WTC11 (cell line): ENCODE results near the gene CSPG5. TPM values are rescaled to one million over a fixed set of nuclear protein-coding genes. Genes with fewer than 3 reads are reported as not detected.

Source experiments
- ATAC-seq: fragments of 200-7000 bp; cut with Tn5 transposase; 2 replicates; pipeline ENCODE4 v1.10.0; 2021; ENCODE audit warnings: mild to moderate bottlenecking, moderate library complexity
- CTCF ChIA-PET: fragments of 300-600 bp; sonication (Branson Sonifier 250); formaldehyde crosslinking; loops from one replicate; lab custom pipeline; 2021; ENCODE audit warnings: antibody characterized with exemption; lab: Charles Lee
- POLR2A ChIA-PET: fragments of 350-600 bp; sonication (Branson Sonifier 250); formaldehyde crosslinking; loops from one replicate; lab custom pipeline; 2021; ENCODE audit warnings: antibody characterized with exemption; lab: Charles Lee
- DNase-seq: peaks from one replicate; pipeline ENCODE4 v3.0.0; 2021; ENCODE audit warnings: low spot score
- H3K27ac Mint-ChIP-seq: 2 replicates; pipeline ENCODE4 v1.8.0; 2021; ENCODE audit warnings: mixed read lengths
- H3K27me3 Mint-ChIP-seq: 2 replicates; pipeline ENCODE4 v1.8.0; 2021; ENCODE audit warnings: low read depth, mild to moderate bottlenecking, moderate library complexity, mixed read lengths
- H3K36me3 Mint-ChIP-seq: 2 replicates; pipeline ENCODE4 v1.8.0; 2021; ENCODE audit warnings: mixed read lengths
- H3K4me1 Mint-ChIP-seq: 2 replicates; pipeline ENCODE4 v1.8.0; 2022; ENCODE audit warnings: mixed read lengths
- H3K4me3 Mint-ChIP-seq: 2 replicates; pipeline ENCODE4 v1.8.0; 2021; ENCODE audit warnings: mild to moderate bottlenecking, moderate library complexity, mixed read lengths
- H3K9me3 Mint-ChIP-seq: 2 replicates; pipeline ENCODE4 v1.8.0; 2021; ENCODE audit warnings: mixed read lengths
- ATF1 ChIP-seq: sonication (generic); formaldehyde crosslinking; IDR thresholded peaks from 2 replicates; pipeline ENCODE4 v1.8.1; 2023; ENCODE audit warnings: mild to moderate bottlenecking, moderate library complexity, missing genetic modification reagents
- EMX1 ChIP-seq: fragments of 250-450 bp; sonication (Bioruptor Pico); IDR thresholded peaks from 2 replicates; pipeline ENCODE4 v1.8.0; 2021; ENCODE audit warnings: mild to moderate bottlenecking
- ERG ChIP-seq: fragments of 250-450 bp; sonication (Bioruptor Pico); IDR thresholded peaks from 2 replicates; pipeline ENCODE4 v1.8.0; 2021; ENCODE audit warnings: mild to moderate bottlenecking
- PRDM15 ChIP-seq: sonication (generic); formaldehyde crosslinking; IDR thresholded peaks from 2 replicates; pipeline ENCODE4 v1.8.0; 2022; ENCODE audit warnings: missing genetic modification reagents
- PRRX2 ChIP-seq: fragments of 250-450 bp; sonication (Bioruptor Pico); IDR thresholded peaks from 2 replicates; pipeline ENCODE4 v1.8.0; 2021; ENCODE audit warnings: mild to moderate bottlenecking
- SOX15 ChIP-seq: fragments of 250-450 bp; sonication (Bioruptor Pico); IDR thresholded peaks from 2 replicates; pipeline ENCODE4 v1.9.0; 2021; ENCODE audit warnings: mild to moderate bottlenecking
- TEAD1 ChIP-seq: sonication (generic); formaldehyde crosslinking; IDR thresholded peaks from 2 replicates; pipeline ENCODE4 v1.8.0; 2022; ENCODE audit warnings: mild to moderate bottlenecking, missing genetic modification reagents
- TEAD4 ChIP-seq: sonication (generic); formaldehyde crosslinking; IDR thresholded peaks from 2 replicates; pipeline ENCODE4 v1.8.0; 2022; ENCODE audit warnings: mild to moderate bottlenecking, missing genetic modification reagents
- ZMAT4 ChIP-seq: fragments of 250-450 bp; sonication (Bioruptor Pico); IDR thresholded peaks from 2 replicates; pipeline ENCODE4 v1.9.0; 2021; ENCODE audit warnings: mild to moderate bottlenecking
- ZNF121 ChIP-seq: sonication (generic); formaldehyde crosslinking; IDR thresholded peaks from 2 replicates; pipeline ENCODE4 v1.8.0; 2023; ENCODE audit warnings: missing genetic modification reagents
- ZNF396 ChIP-seq: fragments of 250-450 bp; sonication (Bioruptor Pico); IDR thresholded peaks from 2 replicates; pipeline ENCODE4 v1.8.0; 2021; ENCODE audit warnings: mild to moderate bottlenecking, moderate library complexity, borderline replicate concordance
- ZNF532 ChIP-seq: fragments of 250-450 bp; sonication (Bioruptor Pico); IDR thresholded peaks from 2 replicates; pipeline ENCODE4 v1.9.0; 2021; ENCODE audit warnings: mild to moderate bottlenecking, borderline replicate concordance
- total RNA-seq: library from RNA; stranded (reverse); gene quantifications from 3 replicates; pipeline ENCODE4 v1.2.3, GENCODE V29; 2021
- TF ChIP-seq, protein P1 (sequence below): sonication (generic); formaldehyde crosslinking; IDR thresholded peaks from 2 replicates; pipeline ENCODE4 v1.8.1; 2023; ENCODE audit warnings: mild to moderate bottlenecking, missing genetic modification reagents
- TF ChIP-seq, protein P2 (sequence below): fragments of 250-450 bp; sonication (Bioruptor Pico); IDR thresholded peaks from 2 replicates; pipeline ENCODE4 v2.1.2; 2022; ENCODE audit warnings: mild to moderate bottlenecking, moderate library complexity

Gene CSPG5
- total RNA-seq, 1 experiment from 2014 or later: 3.3 TPM

DNA sequence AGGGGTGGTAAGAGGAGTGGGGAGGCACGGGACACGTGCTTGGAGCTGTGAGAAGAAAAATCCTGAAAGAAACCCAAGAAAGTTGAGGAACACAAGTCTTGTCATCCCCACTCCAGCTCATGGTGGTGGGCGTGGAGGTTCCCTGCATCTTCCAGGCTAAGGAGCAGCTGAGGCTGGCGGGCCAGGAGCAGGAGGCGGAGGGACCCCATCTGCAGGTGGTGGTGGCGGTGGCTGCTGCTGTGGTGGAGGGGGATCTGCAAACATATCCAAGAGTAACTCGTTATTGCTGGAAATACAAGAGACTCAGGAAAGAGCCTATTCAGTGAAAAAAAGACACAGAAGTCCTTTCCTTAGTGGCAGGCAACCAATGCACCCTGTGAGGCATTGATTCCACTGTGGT is 9.4 kb upstream of the CSPG5 start (continued):
- no peak for TF ChIP-seq PRDM15 (CRISPR knock-in tag)

GRCh38 chr3:47586746-47587145 is 8.1 kb upstream of the CSPG5 start:
- no peak overlapping the region for H3K4me3 Mint-ChIP-seq
- H3K27me3 Mint-ChIP-seq: peaks cover 2% of the 10 kb centered on the region; the same call in 1 of the 2 replicates
- ATAC-seq (no peak), DNase-seq (no peak)
- H3K4me1 Mint-ChIP-seq: peaks cover 17% of the 10 kb centered on the region
- H3K27ac Mint-ChIP-seq: no peak overlapping the region
- peaks cover 54% of the 10 kb centered on the region for H3K36me3 Mint-ChIP-seq
- CTCF ChIA-PET: interaction anchor here (1.4 kb wide), 1 partner anchor 64 kb away, joined by 3 read pairs; no protein-coding TSS in a partner anchor
- no peak for TF ChIP-seq ATF1 (CRISPR knock-in tag)
- no peak for TF ChIP-seq ZMAT4
- TF ChIP-seq ZNF396 (CRISPR knock-in tag): no peak
- TF ChIP-seq, protein P1, sequence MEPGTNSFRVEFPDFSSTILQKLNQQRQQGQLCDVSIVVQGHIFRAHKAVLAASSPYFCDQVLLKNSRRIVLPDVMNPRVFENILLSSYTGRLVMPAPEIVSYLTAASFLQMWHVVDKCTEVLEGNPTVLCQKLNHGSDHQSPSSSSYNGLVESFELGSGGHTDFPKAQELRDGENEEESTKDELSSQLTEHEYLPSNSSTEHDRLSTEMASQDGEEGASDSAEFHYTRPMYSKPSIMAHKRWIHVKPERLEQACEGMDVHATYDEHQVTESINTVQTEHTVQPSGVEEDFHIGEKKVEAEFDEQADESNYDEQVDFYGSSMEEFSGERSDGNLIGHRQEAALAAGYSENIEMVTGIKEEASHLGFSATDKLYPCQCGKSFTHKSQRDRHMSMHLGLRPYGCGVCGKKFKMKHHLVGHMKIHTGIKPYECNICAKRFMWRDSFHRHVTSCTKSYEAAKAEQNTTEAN (CRISPR knock-in tag): no peak
- TF ChIP-seq TEAD1 (CRISPR knock-in tag): no peak
- no peak for TF ChIP-seq ZNF121 (CRISPR knock-in tag)
- TF ChIP-seq EMX1 (CRISPR knock-in tag): no peak
- TF ChIP-seq, protein P2, sequence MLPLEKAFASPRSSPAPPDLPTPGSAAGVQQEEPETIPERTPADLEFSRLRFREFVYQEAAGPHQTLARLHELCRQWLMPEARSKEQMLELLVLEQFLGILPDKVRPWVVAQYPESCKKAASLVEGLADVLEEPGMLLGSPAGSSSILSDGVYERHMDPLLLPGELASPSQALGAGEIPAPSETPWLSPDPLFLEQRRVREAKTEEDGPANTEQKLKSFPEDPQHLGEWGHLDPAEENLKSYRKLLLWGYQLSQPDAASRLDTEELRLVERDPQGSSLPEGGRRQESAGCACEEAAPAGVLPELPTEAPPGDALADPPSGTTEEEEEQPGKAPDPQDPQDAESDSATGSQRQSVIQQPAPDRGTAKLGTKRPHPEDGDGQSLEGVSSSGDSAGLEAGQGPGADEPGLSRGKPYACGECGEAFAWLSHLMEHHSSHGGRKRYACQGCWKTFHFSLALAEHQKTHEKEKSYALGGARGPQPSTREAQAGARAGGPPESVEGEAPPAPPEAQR (CRISPR knock-in tag): no peak
- no peak for TF ChIP-seq PRRX2 (CRISPR knock-in tag)
- TF ChIP-seq TEAD4 (CRISPR knock-in tag): no peak
- TF ChIP-seq SOX15 (CRISPR knock-in tag): no peak
- TF ChIP-seq ZNF532: no peak
- TF ChIP-seq ERG (CRISPR knock-in tag): no peak
- H3K9me3 Mint-ChIP-seq: no peaks in the 10 kb centered on the region
- POLR2A ChIA-PET: no interaction called here
